ENCODE results near the gene DNAJA2.
A peak's percentile ranks its signal among the peaks of the same experiment; 100 is the strongest.

Gene DNAJA2

GRCh38 chr16:46926470-46927225 lies 46.8 kb downstream of the DNAJA2 start:
- no peak for DNase-seq (ENCODE audit: low spot score)

GRCh38 chr16:46924402-46924801 lies 49.1 kb downstream of the DNAJA2 start:
- no peak for DNase-seq (ENCODE audit: low spot score)

GRCh38 chr16:46923513-46924295 lies 49.8 kb downstream of the DNAJA2 start:
- DNase-seq (ENCODE audit: low spot score), result no peak

GRCh38 chr16:46922239-46922638 lies 51.2 kb downstream of the DNAJA2 start:
- no peak for DNase-seq (ENCODE audit: low spot score)

GRCh38 chr16:46920402-46921068 lies 52.9 kb downstream of the DNAJA2 start:
- no peak for DNase-seq (ENCODE audit: low spot score)

GRCh38 chr16:46918905-46919792 lies 54.3 kb downstream of the DNAJA2 start:
- peak; percentile 81 for DNase-seq (ENCODE audit: low spot score)

GRCh38 chr16:46918400-46918799 lies 55.1 kb downstream of the DNAJA2 start:
- DNase-seq (ENCODE audit: low spot score), result no peak

GRCh38 chr16:46916980-46917379 lies 56.5 kb downstream of the DNAJA2 start:
- peak; percentile 84 for DNase-seq (ENCODE audit: low spot score)

GRCh38 chr16:46915483-46916025 lies 57.9 kb downstream of the DNAJA2 start:
- DNase-seq (ENCODE audit: low spot score), result no peak

- DNase-seq (ENCODE audit: low spot score), result no peak
These were observed 58.8 kb downstream of the DNAJA2 start for GRCh38 chr16:46914556-46915201.

- DNase-seq (ENCODE audit: low spot score), result no peak
These were observed 61.8 kb downstream of the DNAJA2 start for GRCh38 chr16:46911650-46912049.

- DNase-seq (ENCODE audit: low spot score), result peak; percentile 63
These were observed 62.4 kb downstream of the DNAJA2 start for GRCh38 chr16:46911038-46911437.

GRCh38 chr16:46908540-46909372 lies 64.7 kb downstream of the DNAJA2 start:
- peak; percentile 69 for DNase-seq (ENCODE audit: low spot score)

GRCh38 chr16:46907061-46907774 lies 66.3 kb downstream of the DNAJA2 start:
- DNase-seq (ENCODE audit: low spot score), result no peak

GRCh38 chr16:46906360-46907060 lies 67.0 kb downstream of the DNAJA2 start:
- DNase-seq (ENCODE audit: low spot score), result no peak
